HPDE6-E6E7 (cell line): ENCODE data around the gene GZF1.
"Not testable (repeated sequence)": the region's sequence is repeated elsewhere in the genome, so short reads cannot be mapped to it uniquely, and the experiment has no call there.

Experiments
- DNase-seq: peaks from one replicate; pipeline ENCODE4 v3.0.0; 2011; ENCODE audit warnings: missing footprints; ENCODE audit errors: extremely low spot score

The GZF1 gene

GRCh38 chr20:23346002-23346401, 16.0 kb upstream of the GZF1 start:
- no peak for DNase-seq

GRCh38 chr20:23347791-23348190, 14.2 kb upstream of the GZF1 start:
- no peak for DNase-seq

GRCh38 chr20:23348510-23348909, 13.5 kb upstream of the GZF1 start:
- not testable (repeated sequence) for DNase-seq

- peak; percentile 95 for DNase-seq
Observed at GRCh38 chr20:23349338-23350195, 12.4 kb upstream of the GZF1 start.

GRCh38 chr20:23350196-23350903, 11.6 kb upstream of the GZF1 start, which contains the start of gene NXT1:
NXT1 (plus strand) TSS chr20:23350791; CDS start chr20:23354042, 3,251 bp downstream.
- DNase-seq: peak; percentile 96

GRCh38 chr20:23350904-23351838, 10.8 kb upstream of the GZF1 start:
- no peak for DNase-seq

- no peak for DNase-seq
Observed at GRCh38 chr20:23356203-23356602, 5.8 kb upstream of the GZF1 start.

GRCh38 chr20:23357767-23358562, 4.0 kb upstream of the GZF1 start:
- peak; percentile 92 for DNase-seq

GRCh38 chr20:23358563-23358906, 3.4 kb upstream of the GZF1 start:
- no peak for DNase-seq

- DNase-seq: no peak
Observed at GRCh38 chr20:23358923-23359593, 2.9 kb upstream of the GZF1 start.

- DNase-seq: no peak
Observed at GRCh38 chr20:23360531-23360930, 1.5 kb upstream of the GZF1 start.

- no peak for DNase-seq
Observed at GRCh38 chr20:23361119-23361475, 885 bp upstream of the GZF1 start.

- DNase-seq: no peak
Observed at GRCh38 chr20:23362392-23363256, 642 bp downstream of the GZF1 start.

- no peak for DNase-seq
Observed at GRCh38 chr20:23363257-23363649, 1.3 kb downstream of the GZF1 start.

- no peak for DNase-seq
Observed at GRCh38 chr20:23365390-23366165, 3.6 kb downstream of the GZF1 start.

- DNase-seq: no peak
Observed at GRCh38 chr20:23366384-23366783, 4.4 kb downstream of the GZF1 start.

GRCh38 chr20:23367770-23368169, 5.8 kb downstream of the GZF1 start:
- DNase-seq: peak; percentile 65

- no peak for DNase-seq
Observed at GRCh38 chr20:23368316-23369071, 6.5 kb downstream of the GZF1 start.
